HG02798 (cell line): Measurements from ENCODE around the gene PLCD1.
A peak's percentile ranks its signal among the peaks of the same experiment; 100 is the strongest.
"Not testable (repeated sequence)": the region's sequence is repeated elsewhere in the genome, so short reads cannot be mapped to it uniquely, and the experiment has no call there.

Source experiments
- ATAC-seq: cut with Tn5 transposase; IDR thresholded peaks from one replicate; pipeline ENCODE4 v1.9.1; 2021; ENCODE audit warnings: mild to moderate bottlenecking; ENCODE audit not compliant: unreplicated experiment, poor library complexity

The PLCD1 gene

DNA sequence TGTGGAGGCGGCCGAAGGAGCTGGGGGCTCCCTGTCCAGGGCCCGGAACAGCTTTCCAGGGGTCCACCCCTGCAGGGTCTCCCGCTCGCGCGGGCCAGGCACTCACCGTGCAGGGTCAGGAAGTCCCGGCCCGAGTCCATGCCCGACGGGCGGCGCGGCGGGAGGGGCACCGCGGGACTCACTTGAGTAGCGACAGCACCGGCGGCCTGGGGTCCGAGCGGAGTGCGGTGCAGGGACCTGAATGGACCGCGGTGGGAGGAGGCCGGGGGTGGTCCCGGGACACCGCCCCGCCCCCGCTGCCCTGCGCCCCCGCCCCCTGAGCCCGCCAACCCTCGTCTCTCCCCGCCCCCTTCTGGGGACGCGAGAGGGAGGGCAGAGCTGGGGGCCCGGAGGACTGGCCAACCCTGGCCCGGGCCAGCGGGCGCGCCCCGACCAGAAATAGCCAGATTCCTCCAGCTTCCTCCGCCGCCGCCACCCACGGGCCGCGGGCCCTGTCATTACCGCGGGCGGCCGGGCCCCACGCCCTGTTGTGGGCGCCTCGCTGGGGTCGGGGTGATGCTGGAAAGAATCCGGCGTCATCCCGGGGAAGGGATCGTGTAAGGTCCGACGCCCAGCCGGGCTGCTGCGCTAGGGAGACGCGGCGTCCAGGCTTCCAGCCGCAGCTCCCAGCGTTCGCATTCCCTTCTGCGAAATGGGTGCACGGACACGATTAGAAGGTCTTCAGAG, at the start of gene PLCD1:
Gene PLCD1 (minus strand): TSS at position 243 of the 726 bp plus-strand sequence. CDS start 103 bp downstream, at position 140.
- no peak for ATAC-seq

DNA sequence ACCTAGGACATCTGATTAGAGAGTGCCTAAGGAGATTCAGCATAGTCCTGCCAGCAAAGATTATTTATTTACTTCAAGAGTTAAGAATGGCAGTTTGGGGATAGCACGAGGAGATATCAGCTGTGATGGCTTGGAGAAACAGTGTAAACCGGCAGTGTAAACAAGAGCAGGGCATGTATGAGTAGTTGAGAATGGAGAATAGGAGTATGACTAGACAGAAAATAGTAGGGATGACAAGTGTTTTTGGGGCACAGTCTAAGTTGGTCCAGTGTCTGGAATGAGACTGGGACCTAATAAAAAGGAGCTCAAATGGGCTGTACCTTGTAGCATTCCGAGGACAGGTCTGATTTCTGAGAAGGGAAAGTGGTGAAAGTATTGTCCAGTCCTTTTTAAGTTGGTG, 47.6 kb upstream of the PLCD1 start:
- not testable (repeated sequence) for ATAC-seq

DNA sequence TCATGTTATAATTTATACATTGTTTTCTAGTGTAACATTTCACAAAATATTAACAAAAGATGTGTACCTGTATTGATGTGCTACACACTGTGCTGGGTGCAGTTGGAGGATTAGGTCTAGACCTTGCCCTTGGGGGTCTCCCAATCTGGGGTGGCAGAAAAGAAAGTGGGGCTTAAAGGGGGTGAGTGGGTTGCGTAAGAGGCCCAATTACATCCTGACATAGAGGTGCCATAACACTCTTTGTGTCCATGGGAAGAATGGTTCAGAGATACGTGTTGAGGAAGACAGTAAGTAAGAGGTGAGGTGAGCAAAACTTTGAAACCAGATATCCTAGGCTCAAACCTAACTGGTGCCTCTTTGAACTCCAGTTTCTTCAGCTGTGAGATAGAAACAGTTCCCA, 40.6 kb upstream of the PLCD1 start:
- no peak for ATAC-seq

DNA sequence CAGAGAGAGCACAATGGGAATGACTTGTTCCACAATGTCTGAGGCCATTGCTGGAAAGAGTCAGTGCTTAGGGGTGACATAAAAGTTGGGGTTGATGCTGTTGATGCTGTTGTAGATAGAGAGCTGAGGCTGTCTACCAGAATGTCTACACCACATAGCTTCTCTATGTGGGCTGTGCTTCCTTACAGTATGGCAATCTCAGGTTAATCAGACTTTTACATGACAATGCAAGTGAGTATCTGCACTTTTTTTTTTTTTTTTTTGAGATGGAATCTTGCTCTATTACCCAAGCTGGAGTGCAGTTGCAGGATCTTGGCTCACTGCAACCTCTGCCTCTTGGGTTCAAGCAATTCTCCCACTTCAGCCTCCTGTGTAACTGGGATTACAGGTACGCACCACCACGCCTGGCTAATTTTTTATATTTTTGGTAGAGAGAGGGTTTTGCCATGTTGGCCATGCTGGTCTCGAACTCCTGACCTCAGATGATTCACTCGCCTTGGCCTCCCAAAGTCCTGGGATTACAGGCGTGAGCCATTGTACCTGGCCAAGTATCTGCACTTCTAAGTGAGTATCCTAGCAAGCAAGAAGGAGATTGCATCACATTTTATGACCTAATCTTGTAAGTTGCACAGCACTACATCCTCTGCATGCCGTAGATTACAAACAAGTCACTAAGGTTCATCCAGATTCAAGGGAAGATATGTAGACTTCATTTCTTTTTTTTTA, 38.2 kb upstream of the PLCD1 start:
- no peak for ATAC-seq

DNA sequence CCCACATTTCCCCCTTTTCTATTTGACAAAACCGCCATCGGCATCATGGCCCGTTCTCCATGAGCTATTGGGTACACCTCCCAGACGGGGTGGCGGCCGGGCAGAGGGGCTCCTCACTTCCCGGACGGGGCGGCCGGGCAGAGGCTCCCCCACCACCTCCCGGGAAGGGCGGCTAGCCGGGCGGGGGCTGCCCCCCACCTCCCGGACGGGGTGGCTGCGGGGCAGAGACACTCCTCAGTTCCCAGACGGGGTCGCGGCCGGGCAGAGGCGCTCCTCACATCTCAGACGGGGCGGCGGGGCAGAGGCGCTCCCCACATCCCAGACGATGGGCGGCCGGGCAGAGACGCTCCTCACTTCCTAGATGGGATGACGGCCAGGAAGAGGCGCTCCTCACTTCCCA, 35.0 kb upstream of the PLCD1 start:
- not testable (repeated sequence) for ATAC-seq

DNA sequence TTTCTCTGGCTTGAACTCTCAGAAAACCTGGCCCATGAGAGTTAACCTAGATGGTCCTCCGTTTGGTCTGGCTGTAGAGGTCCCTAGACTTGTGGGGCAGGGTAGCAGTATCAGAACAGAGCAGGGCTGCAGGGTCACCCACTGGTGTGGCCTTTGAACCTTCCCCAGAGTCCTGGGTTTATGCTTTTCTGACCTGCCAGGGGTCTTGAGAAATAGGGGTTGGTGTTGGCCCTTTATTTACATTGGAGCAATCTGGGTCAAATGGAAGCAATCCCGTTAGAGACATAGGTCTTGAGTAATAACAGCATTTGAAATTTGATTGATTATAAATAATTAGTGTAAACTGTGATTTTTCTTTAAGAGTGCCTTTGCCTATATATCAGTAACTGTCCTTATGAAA, 33.4 kb upstream of the PLCD1 start:
- ATAC-seq = no peak

DNA sequence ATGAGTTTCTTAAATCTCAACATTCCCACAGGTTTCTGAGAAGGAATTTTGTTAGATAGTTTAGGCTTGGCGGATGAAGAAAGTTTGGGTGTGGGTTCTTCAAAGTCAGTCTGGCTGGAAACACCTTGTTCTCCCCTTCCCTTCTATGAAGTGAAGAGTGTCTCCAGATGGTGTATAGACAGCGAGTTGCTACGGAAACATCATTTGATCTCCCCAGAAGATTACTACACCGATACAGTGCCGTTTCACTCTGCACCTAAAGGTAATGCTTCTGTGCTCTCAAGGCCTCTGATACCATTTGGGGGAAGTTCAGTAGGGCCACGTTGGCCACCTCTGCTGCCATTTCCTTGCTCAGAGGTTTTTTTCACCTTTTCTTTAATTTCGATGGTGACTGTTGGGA, 30.1 kb upstream of the PLCD1 start:
- no peak for ATAC-seq

DNA sequence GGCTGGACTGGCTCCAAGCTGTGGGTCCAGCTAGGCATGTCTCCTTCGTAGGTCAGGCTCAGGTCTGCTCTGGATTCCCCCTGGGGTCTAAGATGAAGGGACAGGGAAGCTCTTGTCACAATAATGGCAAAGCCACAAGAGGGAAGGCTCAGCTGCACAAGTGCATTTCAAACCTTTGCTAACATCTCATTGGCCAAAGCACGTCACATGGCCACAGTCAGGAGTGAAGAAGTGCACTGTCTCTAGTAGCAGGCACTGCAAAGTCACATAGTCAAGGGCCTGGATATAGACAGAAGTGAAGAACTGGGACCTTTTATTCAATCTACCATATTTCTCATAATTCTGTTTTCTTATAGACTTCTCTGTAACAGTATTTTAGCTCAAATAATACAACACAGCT, 29.7 kb upstream of the PLCD1 start:
- no peak for ATAC-seq

DNA sequence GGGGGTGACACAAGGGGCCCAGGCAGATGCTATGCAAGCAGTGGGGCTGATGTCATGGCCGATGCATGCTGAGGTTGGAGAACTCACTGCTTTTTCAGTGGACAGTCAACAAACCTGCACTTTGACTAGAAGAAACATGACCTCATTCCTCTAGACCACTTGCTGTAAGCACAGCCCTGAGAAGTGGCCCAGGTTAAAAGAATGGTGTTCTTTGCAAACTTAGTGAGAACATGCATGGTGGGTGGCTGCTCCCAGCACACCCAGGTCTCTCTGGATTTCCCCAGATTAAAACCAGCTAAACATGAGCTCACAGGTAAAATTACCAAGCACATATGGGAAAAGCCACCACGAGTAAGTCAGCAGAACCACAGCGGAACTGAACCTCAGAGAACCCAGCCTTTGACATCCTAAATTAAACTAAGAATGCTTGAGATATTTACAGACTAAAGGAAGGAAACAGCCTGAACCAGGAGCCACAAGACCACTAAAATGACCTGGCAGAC, 25.1 kb upstream of the PLCD1 start:
- no peak for ATAC-seq

DNA sequence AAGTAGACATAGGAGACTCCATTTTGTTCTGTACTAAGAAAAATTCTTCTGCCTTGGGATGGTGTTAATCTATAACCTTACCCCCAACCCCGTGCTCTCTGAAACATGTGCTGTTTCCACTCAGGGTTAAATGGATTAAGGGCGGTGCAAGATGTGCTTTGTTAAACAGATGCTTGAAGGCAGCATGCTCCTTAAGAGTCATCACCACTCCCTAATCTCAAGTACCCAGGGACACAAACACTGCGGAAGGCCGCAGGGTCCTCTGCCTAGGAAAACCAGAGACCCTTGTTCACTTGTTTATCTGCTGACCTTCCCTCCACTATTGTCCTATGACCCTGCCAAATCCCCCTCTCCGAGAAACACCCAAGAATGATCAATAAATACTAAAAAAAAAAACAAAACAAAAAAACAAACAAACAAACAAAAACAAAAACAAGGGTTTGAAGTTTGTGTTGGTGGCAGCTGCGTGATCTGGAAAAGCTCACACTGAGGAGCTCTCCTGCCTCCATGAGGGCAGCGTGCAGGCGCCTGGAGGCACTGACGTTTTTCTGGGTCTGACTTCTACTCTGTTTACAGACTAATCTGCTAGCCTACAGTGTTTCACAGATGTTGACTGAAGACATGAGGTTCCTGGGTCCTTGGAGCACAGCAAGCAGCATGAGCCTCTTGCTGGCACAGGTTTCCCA, 24.5 kb upstream of the PLCD1 start:
- not testable (repeated sequence) for ATAC-seq

DNA sequence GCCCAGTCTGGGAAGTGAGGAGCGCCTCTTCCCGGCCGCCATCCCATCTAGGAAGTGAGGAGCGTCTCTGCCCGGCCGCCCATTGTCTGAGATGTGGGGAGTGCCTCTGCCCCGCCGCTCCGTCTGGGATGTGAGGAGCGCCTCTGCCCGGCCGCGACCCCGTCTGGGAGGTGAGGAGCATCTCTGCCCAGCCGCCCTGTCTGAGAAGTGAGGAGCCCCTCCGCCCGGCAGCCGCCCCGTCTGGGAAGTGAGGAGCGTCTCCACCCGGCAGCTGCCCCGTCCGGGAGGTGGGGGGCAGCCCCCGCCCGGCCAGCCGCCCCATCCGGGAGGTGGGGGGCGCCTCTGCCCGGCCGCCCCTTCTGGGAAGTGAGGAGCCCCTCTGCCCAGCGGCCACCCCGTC, 23.8 kb upstream of the PLCD1 start:
- not testable (repeated sequence) for ATAC-seq

DNA sequence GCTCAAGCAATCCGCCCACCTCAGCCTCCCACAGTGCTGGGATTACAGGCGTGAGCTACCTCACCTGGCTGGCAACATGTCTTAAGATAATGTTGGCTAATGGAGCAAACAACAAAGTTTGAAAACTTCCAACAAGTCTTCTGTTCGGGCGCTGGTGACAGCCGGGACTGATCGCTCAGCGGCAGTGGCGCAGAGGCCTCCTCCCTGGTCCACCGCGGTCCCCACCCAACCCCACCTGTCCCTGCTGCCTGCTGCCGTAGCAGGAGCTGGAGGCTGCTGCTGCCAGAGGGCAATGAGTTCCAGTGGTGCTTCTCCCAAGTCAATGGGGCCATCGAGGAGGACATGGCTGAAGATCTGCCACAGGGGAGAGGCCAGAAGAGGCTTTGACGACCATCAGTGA, 21.7 kb upstream of the PLCD1 start:
- ATAC-seq = no peak

DNA sequence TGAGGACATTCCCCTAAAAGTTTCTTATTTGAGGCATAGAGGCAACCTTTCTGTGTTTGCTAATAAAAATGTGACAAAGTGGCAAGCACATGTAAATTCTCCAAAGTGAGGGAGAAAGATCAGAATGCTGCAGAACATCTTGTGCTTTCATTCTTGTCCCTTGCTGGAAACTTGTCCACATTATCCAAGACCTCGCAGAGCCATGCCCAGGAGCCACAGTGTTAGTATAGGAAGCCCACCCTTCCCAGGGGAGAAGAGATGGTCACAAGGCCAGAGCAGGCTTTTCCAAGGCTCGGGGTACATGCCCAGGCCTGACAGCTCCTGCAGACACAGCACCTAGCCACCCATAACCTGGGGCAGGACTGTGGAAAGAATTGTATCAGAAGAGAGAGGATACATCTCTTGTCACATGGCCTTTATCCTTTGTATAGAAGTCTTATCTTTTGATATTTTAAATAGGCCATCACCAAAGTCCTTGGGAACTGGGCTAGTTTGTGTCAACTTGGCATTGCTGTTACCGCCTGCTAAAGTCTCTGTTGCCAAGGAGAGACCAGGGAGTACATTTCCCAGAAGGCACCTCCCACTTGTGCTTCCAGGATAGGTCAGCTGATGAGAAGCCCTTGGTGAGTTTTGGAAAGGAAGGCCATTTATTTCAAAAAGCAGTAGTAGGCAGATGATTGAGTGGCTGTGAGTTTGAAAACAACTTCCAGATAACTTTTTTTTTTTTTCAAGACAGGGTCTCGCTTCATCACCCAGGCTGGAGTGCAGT, 20.1 kb upstream of the PLCD1 start:
- ATAC-seq = no peak

DNA sequence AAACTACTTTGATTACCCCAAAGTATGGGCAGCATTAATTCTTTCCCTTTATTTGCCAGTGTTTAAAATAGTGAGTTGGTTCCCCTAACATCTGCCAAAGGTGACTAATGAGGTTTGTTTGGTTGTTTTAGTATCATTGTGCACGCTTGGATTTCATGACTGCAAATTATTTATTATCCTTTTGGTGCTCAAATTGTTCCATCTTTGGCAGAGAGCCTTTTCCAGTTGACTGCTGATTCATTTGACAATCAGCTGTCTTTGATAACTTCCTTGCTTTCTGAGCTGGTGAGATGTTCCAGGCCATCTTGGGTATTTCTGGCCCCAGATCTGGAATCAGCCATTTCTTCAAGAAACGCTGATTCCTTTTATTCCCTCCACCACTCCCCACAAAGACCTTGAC, 18.5 kb upstream of the PLCD1 start:
- ATAC-seq = no peak

DNA sequence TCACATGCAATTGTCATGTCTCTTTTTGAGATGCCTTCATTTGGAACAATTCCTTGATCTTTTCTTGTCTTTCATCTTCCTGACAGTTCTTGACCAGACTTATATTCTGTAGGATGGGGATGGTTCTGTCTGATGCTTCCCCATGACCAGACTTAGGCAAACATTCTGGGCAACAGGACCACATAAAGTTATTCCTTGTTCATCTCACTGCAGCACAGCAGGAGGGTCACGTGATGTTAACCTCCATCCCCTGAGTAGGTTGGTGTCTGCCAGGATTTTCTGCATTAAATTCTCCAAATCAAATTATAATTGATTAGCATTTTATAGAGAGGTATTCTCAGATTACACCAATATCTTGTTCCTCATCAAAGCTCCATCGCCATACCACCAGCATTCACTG, 17.4 kb upstream of the PLCD1 start:
- no peak for ATAC-seq

DNA sequence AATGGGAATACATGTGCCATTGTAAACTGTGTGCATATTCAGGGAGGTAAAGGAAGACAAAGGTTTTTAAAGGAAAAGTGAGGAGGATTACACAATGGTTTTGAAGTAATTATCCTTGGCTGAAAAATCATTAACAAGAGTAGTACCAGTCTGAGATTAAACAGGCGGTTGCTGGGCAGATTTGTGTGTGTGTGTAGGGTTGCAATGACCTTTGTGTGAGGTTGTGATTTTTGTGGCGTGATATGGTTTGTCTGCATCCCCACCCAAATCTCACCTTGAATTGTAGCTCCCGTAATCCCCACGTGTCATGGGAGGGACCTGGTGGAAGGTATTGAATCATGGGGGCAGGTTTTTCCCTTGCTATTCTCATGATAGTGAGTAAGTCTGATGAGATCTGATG, 16.6 kb upstream of the PLCD1 start:
- no peak for ATAC-seq

DNA sequence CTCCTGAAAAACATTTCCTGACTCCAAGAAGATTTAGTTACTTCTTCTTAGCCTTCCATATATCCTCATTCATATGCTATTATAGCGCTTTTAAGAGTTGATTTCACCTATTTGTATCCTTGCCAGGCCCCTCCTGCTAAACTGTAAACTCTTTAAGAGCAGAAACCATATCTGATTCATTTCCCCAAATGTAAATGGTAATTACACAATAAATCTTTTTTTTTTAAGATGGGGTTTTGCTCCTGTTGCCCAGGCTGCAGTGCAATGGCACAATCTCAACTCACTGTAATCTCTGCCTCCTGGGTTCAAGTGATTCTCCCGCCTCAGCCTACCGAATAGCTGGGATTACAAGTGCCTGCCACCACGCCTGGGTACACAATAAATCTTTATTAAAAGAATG, 14.0 kb upstream of the PLCD1 start:
- no peak for ATAC-seq

DNA sequence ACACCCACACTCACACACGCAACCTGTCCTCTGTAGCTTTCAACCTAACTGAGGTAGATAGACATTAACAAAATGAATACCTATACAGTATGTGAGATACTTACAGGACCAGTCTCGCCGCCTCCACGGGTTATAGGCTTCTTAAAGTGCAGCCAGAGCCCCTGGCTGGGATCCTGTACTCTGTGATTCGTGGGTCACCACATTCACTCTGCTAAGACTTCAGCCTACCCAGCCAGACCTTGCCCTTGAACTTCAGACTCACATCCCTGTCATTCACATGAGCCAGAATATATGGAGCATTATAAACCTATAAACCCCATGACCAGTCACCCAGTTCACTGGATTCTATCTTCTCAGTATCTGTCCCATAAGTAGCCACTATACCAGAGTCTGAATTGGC, 11.0 kb upstream of the PLCD1 start:
- ATAC-seq = no peak

DNA sequence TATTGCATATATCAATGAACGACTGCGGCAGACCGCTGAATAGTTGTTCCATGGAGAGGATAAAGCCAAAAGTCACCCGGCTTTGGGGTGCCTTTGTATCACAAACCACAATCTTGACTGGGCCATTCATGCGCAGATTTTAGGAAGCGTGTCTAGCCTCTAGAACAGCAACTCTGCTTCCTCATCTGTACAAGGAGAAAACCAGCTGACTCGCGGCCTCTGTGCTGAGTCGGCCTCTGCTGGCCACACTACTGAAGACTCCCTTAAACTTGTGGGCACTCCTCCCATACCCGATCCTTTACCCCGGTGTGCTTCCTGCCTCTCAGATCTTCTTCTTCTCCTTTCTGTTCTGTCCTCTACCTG, 10.4 kb upstream of the PLCD1 start:
- ATAC-seq = peak; percentile 41

DNA sequence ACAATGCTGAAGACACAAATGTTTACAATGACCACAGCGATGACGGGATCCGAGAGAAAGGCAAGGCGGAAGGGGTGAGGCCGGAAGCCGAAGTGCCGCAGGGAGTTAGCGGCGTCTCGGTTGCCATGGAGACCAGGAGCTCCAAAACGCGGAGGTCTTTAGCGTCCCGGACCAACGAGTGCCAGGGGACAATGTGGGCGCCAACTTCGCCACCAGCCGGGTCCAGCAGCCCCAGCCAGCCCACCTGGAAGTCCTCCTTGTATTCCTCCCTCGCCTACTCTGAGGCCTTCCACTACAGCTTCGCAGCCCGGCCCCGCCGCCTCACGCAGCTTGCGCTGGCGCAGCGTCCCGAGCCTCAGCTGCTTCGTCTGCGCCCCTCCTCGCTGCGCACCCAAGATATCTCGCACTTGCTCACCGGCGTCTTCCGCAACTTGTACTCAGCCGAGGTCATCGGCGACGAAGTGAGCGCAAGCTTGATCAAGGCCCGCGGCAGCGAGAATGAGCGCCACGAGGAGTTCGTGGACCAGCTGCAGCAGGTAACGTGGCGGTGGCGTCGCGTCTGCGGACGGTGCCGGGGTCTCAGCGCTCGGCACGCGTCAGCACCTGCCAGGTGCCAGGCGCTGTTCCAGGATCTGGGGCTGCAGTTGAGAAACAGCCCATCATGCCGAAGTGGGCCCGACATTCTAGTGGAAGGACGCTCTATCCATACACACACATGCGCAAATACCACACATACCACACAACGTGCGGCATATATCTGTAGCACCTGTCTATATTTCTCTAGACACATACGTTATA, 9.9 kb upstream of the PLCD1 start, which contains the start of gene DLEC1:
Gene DLEC1 (plus strand): TSS at position 108 of the 798 bp plus-strand sequence. CDS start 18 bp downstream, at position 126.
- peak; percentile 91 for ATAC-seq
